Metanephros (tissue), 1 donor: ENCODE measurements around the gene PHGDH. TPM values are rescaled to one million over a fixed set of nuclear protein-coding genes. Genes with fewer than 3 reads are reported as not detected.

Experiments
- total RNA-seq: library from RNA; depleted of rRNA; stranded (reverse); fragments of >200 nt; gene quantifications from one replicate; pipeline ENCODE4 v1.2.3, GENCODE V29; 2014

The PHGDH gene
- 106 TPM for total RNA-seq

DNA sequence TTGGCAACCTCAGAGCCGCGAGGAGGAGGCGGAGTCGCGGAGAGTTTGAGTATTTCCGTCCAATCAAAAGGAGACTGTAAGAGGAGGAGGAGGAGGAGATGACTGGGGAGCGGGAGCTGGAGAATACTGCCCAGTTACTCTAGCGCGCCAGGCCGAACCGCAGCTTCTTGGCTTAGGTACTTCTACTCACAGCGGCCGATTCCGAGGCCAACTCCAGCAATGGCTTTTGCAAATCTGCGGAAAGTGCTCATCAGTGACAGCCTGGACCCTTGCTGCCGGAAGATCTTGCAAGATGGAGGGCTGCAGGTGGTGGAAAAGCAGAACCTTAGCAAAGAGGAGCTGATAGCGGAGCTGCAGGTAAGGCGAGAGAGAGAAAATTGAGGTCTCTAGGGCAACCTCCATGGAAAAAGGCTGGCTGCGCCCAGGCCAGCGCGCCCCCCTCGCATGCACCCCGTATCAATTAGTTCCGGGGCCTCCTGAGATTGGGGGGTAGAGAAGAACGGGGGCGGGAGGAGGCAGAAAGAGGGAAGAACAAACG lies at the start of gene PHGDH:
TSS of gene PHGDH (plus strand) at position 131 of the 538 bp plus-strand sequence. CDS start at position 220, 89 bp downstream.

DNA sequence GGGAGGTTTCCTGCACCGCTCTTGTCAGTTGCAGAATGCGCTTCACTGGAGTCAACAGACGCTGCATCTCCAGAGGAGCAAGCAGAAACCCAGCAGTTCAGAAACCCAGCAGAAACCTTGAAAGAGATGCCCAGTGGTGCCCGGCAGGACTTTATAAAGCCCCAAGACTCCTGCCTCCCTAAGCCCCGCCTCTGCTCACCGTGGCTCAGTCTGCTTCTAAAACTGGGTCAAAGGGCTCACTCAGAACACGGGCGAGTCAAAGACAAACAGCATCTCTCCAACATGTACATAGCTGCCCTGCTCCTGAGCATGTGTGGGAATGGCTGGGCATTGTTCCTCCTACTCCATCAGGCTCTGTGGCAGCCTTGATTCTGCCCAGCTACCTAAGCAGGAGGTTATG lies 57.0 kb downstream of the PHGDH start, which contains the start of gene HMGCS2:
TSS of gene HMGCS2 (minus strand) at position 128 of the 400 bp plus-strand sequence. CDS start at position 67, 61 bp downstream.

Other genes starting within 250 kb of the PHGDH start
- gene HSD3B1, start 204.7 kb upstream of the PHGDH start, total RNA-seq, result not detected
- gene ZNF697, start 63.7 kb upstream of the PHGDH start, total RNA-seq, result 26.6 TPM
- 36.5 TPM for gene HMGCS2, start 57.0 kb downstream of the PHGDH start, total RNA-seq
- gene REG4, start 99.5 kb downstream of the PHGDH start, total RNA-seq, result 0.58 TPM
- gene ADAM30, start 184.6 kb downstream of the PHGDH start, total RNA-seq, result not detected